ENCODE results near the gene GHRL. TPM values are rescaled to one million over a fixed set of nuclear protein-coding genes. Genes with fewer than 3 reads are reported as not detected.
"Not testable (repeated sequence)": the region's sequence is repeated elsewhere in the genome, so short reads cannot be mapped to it uniquely, and the experiment has no call there.

Gene GHRL
- polyA plus RNA-seq, 4 donors: 1.5 to 4.5 (median 2.7) TPM

DNA sequence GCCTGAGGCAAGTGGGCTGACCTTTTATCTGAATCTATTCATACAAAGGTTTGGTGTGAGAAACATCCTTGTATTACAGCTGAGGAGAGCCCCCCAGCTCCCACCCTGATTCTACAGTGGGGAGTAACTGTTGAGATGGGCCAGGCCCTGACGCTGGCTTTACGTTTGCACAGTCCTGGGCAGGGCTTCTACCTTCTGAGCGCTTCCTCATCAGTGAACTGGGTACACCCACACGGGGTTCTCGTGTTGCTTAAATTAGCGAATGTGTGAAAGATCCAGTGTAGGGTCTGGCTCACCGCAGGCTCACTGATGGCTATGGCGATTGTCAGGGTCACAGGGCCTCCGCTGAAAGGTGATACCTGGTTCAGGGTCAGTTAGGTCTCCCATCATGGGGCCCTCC is 7.3 kb upstream of the GHRL start:
- no peak for DNase-seq (ENCODE audit: low read depth in 4 of 4, low spot score in 3 of 4)

DNA sequence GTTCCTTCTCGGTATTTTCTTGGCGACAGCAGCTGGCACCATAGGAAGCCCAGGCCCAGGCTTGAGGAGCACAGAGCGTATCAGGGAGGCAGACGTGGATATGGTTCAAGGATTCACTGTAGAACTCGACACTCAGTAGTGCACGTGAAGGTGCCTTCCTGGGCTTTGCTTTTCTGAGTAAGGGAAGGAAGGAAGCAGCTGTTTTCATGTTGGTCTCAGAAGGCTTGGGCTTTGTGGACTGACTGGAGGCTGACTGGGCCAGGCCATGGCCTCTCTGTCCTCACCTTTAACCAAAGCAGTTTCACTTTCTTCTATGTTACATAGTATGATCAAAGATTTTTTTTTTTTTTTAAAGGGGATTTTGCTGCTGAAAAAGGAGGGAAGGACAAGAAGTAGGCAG is 6.9 kb upstream of the GHRL start:
- no peak for DNase-seq (ENCODE audit: low read depth in 4 of 4, low spot score in 3 of 4)

DNA sequence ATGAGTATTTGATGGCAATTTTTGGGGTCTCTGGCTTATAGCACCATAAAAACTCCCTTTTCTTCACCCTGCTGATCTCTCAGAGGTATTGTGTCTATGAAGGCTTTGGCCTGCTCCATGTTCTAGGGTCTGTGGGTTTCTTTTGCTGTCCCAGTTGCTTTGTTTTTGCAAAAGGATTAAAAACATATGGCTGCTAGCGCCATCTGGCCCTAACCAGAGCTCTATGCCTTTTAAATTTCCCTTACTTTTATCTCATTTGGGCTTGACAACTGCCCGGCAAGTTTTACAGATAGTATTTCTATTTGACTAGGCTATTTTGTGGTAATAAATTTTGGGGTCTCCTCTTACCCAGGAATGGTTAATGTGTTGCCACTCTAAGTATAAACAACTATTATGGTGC is 6.4 kb upstream of the GHRL start:
- DNase-seq (ENCODE audit: low read depth in 4 of 4, low spot score in 3 of 4): no peak

DNA sequence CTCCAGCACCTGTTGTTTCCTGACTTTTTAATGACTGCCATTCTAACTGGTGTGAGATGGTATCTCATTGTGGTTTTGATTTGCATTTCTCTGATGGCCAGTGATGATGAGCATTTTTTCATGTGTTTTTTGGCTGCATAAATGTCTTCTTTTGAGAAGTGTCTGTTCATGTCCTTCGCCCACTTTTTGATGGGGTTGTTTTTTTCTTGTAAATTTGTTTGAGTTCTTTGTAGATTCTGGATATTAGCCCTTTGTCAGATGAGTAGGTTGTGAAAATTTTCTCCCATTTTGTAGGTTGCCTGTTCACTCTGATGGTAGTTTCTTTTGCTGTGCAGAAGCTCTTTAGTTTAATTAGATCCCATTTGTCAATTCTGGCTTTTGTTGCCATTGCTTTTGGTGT is 5.3 kb upstream of the GHRL start:
- DNase-seq (ENCODE audit: low read depth in 4 of 4, low spot score in 3 of 4): not testable (repeated sequence)

DNA sequence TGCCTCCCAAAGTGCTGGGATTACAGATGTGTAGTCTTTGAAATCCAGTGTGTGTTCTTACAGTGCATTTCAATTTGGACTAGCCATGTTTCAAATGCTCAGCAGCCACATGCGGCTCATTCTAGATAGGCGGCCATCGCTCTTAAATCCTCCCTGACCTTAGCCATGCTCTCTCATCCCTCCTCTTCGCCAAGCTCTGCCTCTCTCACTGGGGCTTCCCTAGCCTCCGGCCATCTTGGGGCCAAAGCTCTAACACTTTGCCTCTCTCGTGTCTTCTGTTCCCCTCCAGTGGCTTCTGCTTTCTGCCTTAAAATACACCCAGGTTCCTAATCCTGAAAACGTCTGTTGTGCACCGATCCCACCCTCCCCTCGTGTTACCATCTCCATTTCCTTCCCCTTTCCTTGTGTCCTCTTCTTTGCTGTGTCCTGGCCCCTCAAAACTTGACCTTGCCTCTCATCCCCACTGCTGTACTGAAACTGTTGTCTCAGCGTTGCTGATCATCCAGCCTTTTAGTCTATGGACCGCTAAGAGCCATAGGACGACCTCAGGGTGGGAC is 1.4 kb upstream of the GHRL start:
- DNase-seq (ENCODE audit: low read depth in 4 of 4, low spot score in 3 of 4): no peak

DNA sequence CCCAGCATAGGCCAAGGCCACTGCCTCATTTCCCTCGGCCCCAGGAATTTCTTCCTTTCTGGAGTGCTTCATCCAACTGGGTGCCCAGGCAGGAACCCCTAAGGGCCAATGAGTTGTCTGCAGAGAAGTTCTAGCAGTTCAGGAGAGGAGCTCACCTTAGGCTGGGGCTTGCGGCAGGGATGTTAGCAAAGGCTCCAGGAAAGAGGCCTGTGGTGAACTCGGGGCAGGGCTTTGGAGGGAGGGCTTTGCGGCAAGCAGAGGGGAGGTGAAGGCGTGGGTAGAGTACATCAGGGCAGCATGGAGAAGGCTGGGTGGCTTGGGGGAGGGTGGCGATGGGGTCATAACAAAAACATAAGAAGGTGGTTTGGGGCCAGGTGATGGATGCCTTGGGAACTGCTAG is 1.1 kb downstream of the GHRL start:
- DNase-seq (ENCODE audit: low read depth in 4 of 4, low spot score in 3 of 4): no peak

DNA sequence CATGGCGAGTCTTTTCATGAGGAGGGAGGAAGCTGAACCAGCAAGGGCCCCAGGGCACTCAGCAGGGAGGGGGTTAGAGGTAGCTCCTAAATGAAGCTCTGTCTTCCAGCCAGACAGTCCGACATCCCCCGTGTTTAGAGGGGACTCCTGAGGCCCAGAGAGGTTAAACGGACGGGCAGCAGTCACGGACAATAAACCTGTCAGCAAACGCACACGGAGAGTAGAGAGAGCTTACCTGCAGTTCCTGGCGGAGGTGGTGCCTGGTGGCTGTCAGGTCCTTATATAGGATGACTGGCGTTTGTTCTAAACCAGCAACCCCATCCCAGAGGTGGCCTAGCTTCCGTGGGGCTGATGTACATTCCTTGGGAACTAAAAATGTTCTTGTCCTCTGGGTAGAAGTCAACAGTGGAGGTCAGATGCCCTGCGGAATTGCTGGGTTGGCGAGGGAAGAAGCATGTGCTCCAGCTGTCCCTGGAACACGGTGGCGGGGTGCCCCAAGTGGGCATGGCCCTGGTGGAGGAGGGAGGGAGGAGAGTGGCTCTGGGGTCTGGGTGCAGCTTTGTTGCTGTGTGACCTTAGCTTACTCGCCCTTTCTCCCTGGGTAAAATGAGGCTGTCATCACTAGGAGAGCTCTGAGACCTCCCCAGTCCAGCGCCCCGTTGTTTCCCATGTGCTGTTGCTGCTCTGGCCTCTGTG is 2.1 kb downstream of the GHRL start:
- DNase-seq (ENCODE audit: low read depth in 4 of 4, low spot score in 3 of 4): no peak

DNA sequence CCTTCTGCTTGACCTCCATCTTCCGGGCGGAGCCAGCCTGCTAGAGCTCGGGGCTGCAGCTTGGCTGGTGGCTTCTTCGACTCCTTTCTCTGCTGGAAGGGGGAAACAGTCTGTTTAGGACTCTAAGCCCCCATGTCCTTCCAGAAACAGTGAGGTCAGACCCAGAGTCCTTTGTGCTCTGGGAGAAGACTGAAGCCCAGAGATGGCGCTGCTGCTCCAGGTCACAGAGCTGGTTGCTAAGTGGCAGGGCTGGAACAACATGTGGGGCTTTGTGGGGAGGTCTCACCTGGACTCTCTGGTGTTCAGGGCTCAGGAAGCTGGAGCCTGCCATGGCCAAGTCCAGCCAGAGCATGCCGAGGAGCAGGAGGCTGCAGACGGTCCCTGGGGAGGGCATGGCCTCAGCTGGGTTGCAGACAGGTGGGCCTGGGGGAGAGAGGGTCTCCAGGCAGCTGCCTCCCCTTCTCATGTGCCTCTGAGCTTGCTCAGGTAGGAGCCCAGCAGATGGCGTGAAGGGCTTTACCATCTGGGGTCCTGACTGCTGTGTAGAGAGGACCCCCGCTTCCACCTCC is 2.9 kb downstream of the GHRL start:
- DNase-seq (ENCODE audit: low read depth in 4 of 4, low spot score in 3 of 4): no peak

DNA sequence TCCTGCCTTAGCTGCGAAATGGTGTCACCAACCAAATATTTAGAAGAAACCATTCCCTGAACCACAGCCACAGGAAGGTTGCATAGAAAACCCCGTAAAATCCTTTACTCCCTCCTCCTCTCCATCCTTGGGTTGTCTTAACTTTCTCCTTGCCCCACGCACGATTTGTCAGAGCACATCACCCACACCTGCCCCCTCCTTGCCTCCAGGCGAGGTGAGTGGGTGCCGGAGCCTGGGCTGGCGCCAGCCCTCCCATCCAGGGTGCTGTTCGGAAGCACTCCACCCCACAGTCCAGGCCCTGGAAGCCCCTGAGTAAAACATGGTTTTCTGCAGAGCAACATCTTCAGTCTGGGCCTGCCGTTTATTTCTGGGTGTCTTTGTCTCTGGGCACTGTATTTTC is 3.7 kb downstream of the GHRL start:
- DNase-seq (ENCODE audit: low read depth in 4 of 4, low spot score in 3 of 4): no peak

DNA sequence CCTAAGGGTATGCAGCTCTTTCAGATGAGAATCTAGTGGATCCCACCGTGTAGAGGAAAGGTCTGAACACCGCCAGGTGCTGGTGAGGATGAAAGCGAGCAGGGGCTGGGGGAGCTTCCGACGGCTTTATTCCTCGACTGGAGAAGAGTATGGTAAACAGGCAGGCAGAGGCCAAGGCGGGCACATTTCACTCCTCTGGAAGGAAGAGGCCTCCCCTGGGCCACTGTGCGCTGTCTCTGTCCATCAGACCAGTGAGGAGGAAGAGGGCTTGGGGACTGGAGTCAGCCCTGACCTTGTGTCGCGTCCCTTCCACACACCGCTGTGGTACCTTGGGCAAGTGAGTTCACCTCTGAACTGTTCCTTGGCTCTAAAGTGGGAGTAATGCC is 4.2 kb downstream of the GHRL start:
- no peak for DNase-seq (ENCODE audit: low read depth in 4 of 4, low spot score in 3 of 4)

DNA sequence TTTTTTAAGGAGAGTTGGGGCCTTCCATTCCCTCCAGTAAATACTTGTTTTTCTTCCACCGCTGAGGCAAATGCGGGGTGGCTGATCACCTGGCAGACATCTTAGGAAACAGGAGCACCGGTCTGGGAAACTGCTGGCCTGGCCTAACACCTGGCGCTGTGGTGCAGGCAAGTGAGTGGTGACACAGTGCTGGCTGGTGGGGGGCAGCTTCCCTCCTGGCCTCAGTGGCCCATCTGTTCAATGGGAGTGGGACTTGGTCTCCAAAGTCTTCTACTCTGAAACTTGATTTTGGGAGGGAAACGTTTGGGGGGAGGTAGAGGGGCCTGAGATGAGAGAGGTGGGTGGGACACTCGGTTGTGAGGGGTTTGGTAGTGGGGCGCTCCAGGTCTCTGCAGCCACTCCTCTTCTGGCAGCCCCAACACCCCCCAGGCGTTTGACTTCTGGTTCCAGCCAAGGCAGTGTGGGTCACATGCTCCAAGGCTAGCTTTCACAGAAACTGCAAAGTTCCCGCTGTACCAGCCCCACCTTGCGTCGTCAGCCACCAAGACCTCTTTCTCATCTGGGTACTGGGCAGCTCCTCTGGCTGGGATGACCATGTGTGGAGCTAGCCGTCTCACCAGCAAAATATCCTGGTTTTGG is 4.7 kb downstream of the GHRL start:
- DNase-seq (ENCODE audit: low read depth in 4 of 4, low spot score in 3 of 4): no peak

DNA sequence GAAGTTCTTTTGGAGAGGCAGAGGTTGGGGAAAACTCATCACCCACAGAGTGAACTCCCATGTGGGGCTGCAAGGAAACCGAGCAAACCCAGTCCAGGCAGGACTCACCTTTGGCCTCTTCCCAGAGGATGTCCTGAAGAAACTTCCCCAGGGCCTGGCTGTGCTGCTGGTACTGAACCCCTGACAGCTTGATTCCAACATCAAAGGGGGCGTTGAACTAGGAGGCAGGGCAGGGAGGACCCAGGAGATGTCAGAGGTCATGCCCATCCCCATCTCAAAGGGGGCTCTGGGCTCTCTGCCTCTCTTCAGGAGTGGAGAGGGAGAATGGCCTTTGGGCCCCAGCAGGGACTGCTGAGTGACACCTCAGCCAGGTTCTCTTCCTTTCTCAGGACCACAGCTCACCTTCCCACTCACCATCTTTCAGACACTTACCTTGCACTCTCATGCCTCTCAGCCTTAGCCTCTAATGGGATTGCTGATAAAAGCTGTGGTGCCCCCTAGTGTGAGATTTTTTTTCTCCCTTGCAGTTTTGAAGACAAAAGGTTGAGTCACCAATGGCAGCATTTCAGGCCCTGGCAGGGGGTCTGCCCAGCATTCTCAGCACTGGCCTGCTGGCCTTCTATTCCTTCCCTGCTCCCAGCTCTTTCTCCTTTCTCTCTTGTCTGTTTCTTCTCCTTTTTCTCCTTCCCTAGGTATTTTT is 6.0 kb downstream of the GHRL start:
- no peak for DNase-seq (ENCODE audit: low read depth in 4 of 4, low spot score in 3 of 4)

DNA sequence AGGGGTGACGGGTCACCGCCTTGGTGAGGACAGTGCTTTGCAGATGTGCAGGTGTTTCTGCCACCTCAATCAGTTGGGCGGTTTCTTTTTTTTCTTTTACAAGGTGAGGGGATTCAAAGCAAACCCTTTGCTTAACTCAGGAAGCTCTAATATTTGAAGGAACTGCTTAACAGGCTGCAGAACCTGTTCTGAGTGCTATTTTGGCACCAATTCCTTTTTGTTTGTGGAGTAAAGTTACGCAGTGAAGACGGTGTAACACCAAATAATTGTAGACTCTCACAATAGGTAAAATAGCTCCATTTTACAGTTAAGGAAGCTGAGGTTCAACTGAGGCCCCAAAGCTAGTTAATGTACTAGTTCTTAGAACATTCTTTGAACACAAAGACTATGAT is 6.6 kb downstream of the GHRL start:
- DNase-seq (ENCODE audit: low read depth in 4 of 4, low spot score in 3 of 4): no peak

DNA sequence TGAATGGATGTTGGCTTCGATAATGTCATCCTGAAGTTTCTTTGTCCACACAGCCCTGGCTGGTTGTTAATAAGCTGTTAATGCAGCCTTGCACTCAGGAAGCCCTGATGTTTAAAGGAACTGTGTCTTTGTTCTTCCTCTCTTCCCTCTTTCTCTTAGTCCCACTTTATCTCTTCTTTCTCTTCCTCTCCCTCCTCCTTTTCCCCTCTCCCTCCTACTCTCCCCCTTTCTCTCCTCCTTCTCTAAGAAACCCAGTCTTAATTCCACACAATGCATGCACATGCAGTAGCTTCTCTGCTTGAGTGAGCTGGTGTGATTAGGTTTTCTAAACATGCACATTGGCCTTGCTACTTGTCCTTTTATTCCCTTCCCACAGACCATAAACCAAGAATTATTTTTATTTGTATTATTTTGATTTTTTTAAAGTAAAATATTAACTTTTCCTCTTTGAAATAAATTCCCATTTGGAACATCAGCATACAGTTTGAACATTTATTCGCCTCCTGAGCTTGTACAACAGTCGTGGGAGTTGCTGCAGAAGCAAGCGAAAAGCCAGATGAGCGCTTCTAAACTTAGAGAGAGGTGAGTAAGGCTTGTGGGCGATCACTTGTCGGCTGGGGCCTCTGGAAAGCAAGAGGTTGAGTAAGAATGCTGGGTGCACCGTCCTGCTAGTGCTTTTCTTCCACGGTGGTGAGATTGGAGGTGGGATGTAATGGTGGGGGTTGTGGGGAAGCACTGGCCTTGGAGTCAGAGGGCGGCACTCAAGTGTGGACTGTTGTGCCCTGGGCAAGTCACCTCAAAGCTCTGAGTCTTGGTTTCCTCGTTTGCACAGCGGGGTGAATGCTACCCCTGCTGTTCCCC is 7.2 kb downstream of the GHRL start:
- no peak for DNase-seq (ENCODE audit: low read depth in 4 of 4, low spot score in 3 of 4)

DNA sequence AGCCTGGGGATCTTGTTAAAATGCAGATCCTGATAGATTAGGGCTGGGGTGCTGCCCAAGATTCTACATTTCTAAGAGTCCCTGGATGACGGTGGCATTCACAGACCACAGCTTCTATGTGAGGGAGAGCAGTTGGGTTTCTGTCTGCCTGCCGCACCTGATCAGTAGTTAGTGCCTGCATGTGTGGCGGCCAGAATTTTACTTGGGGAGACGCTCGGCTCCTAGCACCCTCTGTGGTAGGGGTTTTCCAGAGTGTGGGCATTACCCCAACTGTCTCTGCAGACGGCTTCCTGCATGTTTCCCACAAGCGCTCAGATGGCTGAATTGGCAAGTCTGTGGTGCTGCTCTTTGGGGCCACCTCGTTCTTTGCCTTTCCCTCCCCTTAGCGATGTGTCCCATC is 8.3 kb downstream of the GHRL start:
- no peak for DNase-seq (ENCODE audit: low read depth in 4 of 4, low spot score in 3 of 4)

DNA sequence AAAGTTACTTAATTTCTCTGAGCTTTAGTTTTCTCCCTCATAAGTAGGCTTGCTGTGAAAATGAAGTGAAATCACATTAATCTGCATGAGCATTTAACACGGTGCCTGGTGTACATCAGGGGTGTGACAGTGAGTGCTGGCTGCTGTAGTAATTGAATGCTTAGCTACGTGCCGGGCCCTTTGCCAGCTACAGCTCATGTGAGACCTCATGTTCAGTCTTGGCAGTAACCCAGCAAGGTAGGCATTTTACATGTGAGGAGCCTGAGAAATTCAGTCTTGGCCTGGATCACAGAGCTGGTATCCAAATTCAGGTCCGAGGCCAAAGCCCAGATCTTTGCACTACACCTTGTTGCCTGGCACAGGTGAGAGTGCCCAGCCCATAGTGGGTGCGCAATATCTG is 9.1 kb downstream of the GHRL start:
- DNase-seq (ENCODE audit: low read depth in 4 of 4, low spot score in 3 of 4): no peak

DNA sequence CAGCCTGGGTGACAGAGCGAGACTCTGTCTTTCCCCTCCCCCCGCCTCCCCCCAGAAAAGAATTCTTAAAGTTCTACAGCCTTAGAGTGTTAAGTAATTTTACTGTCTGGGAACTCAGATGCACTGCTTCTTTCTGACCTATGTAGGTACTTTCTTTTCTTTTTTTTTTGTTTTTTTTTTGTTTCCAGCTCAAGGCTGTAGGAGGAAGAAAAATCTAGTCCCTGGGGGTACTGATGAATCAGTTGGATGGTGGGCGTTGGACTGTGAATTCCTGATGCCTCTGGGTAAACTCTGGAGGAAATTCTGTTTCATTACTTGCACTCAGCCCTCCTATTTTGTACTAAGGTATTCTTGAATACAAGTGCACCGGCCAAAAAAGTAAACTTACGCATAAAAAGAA is 10.8 kb downstream of the GHRL start:
- no peak for DNase-seq (ENCODE audit: low read depth in 4 of 4, low spot score in 3 of 4)

DNA sequence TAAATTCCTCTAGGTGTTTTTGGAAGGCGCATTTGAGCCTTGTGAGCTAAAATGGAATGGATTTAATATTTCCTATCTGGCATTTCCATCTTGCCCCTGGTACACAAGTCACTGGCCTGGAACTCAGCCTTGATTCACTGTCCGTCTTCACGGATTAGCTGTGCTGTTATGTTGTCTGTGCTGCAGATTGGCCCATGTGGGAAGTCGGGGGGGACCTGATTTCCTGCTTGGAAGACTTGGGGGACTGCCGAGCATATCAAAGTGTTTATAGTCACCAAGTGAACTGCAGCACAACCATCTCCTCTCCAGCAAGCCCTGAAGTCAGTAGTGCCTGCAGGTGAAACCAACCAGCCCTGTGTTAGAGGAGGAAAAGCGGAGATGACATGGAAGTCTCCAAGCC is 12.2 kb downstream of the GHRL start:
- DNase-seq (ENCODE audit: low read depth in 4 of 4, low spot score in 3 of 4): no peak

DNA sequence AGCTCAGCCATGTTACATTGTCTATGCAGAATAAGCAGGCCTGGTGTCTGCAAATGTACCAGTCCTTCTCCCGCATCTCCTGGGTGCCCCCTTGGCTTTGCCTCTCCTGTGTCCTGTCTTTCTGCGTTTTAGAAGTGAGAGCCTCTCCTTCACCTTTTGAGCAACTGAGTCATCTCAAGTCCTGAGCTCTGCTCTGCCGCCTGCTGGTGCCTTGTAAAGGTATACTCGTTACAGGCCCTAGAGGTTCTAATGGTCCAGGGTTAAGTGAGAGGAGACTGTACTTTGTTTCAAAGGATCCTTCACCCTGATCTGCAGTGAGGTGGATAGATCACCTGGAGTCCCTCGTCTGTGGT is 12.6 kb downstream of the GHRL start:
- no peak for DNase-seq (ENCODE audit: low read depth in 4 of 4, low spot score in 3 of 4)

DNA sequence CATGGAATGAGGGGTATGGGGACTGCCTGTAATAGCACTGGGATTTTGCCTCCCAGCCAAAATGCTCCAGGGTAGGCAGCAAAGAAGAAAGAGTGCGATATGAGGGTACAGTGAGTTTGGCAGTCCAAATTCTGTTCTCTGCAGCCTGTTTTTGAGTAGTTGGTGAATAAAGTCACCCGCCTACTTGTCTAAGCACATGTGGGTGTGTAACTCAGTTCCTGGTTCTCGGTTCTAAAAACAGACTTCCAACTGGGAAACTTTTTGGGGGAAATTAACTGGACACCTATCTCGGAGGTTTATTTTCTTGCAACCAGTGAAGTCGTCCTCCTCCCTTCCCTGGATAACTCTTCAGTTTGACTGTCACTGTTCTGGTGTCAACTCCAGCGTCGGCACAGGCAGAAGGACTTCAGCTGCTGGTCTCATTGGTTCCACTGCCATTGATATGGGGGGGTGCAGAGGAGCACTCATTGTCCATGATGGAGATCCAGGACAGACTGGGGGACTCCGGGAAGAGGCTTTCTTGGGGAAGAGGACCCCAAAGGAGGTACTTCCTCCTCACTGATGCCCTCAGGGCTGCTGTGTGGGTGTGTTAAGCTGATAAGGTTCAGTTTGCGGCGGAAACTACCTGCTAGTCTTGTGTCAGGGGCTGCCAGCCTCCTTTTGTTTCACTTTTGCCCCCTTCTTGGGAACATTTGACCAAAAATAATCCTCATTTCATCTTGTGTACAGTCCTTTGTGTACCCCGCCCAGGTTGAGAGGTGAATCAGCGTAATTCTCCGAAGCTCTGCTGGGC is 13.2 kb downstream of the GHRL start:
- no peak for DNase-seq (ENCODE audit: low read depth in 4 of 4, low spot score in 3 of 4)

Measured in left renal pelvis (tissue), 4 donors.